Measurements from ENCODE around the gene PRMT2. TPM values are rescaled to one million over a fixed set of nuclear protein-coding genes. Genes with fewer than 3 reads are reported as not detected.
A peak's percentile ranks its signal among the peaks of the same experiment; 100 is the strongest.

The PRMT2 gene
- total RNA-seq, 1 donor from 2014 or later: 58.7 TPM

- intact Hi-C loops (cut with micrococcal nuclease): no loop called here
- H3K36me3 Mint-ChIP-seq (ENCODE audit: low read depth): peaks cover 19% of the 10 kb centered on the region
Measured at GRCh38 chr21:46636550-46637285, 1.2 kb downstream of the PRMT2 start.

DNA sequence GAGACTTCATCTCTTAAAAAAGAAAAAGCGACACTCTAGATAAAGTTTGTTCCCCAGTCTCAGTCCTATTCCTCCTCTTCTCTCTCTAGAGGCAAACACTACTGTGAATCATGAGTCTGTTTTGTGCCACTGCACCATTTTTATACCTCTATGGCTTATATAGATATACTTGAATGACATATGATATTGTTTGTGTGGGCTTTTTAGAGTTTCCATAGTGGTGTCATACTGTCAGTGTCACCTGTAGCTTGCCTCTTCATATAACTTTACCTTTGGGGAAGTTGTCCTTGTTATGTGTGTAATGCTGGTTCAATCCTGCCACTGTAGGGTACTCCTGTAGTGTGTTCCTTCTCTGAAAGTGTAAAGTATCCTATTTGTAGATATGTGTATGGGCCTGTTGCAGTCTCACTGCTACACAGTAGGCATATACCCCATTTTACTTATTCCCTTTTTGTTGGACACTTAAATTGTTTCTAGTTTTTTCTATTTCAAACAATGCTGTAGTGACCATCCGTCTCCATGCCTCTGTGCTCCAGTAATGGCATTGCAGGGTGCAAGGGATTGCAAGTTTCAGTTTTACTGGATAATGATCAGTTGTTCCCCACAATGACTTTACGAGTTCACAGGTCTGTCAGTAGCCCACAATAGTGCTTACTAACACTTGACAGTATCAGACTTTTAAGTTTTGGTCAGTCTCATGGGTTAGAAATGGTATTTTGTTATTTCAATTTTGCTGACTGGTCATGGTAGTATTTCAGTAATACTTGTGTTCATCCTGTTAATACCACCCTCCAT, 2.7 kb downstream of the PRMT2 start:
- Mint-ChIP-seq H3K4me3 (peak overlapping the region; percentile 59), H3K36me3 (ENCODE audit: low read depth) (peaks cover 22% of the 10 kb centered on the region), H3K27ac (peak overlapping the region; percentile 72), H3K9me3 (no peaks in the 10 kb centered on the region), H3K4me1 (ENCODE audit: low read depth) (peaks cover 58% of the 10 kb centered on the region), H3K27me3 (ENCODE audit: insufficient read depth) (peaks cover 2% of the 10 kb centered on the region)
- no peak for DNase-seq (ENCODE audit: low spot score)
- intact Hi-C loops (cut with micrococcal nuclease): no loop called here

More at GRCh38 chr21:46636550-46637285, 1.2 kb downstream of the PRMT2 start:
- no peak for DNase-seq (ENCODE audit: low spot score)
- Mint-ChIP-seq H3K27ac (peak overlapping the region; percentile 88), H3K4me1 (ENCODE audit: low read depth) (peaks cover 69% of the 10 kb centered on the region), H3K27me3 (ENCODE audit: insufficient read depth) (peaks cover 2% of the 10 kb centered on the region), H3K4me3 (peak overlapping the region; percentile 93), H3K9me3 (no peaks in the 10 kb centered on the region)

GRCh38 chr21:46639489-46640386, 4.3 kb downstream of the PRMT2 start:
- Mint-ChIP-seq H3K27ac (no peak overlapping the region), H3K36me3 (ENCODE audit: low read depth) (peaks cover 29% of the 10 kb centered on the region), H3K9me3 (no peaks in the 10 kb centered on the region), H3K4me1 (ENCODE audit: low read depth) (peaks cover 42% of the 10 kb centered on the region), H3K4me3 (peak overlapping the region; percentile 17), H3K27me3 (ENCODE audit: insufficient read depth) (peaks cover 2% of the 10 kb centered on the region)
- no peak for DNase-seq (ENCODE audit: low spot score)
- intact Hi-C loops (cut with micrococcal nuclease): no loop called here

DNA sequence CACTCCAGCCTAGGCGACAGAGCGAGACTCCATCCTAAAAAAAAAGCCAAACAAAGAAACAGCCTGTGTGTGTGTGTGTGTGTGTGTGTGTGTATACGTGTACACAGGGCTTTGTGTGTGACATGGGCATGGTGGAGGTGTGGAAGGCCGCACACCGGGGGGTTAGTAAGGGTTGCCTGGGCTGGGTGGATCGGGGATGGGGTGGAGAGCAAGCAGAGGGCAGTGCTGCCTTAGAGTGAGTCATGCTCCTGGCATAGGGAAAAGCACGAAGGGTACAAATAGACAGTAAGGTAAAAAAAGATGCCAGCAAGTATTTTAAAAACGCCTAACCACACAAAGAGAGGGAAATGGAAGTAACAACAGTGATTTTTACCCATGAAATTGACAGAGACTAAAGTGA, 6.2 kb downstream of the PRMT2 start:
- peaks cover 45% of the 10 kb centered on the region for H3K36me3 Mint-ChIP-seq (ENCODE audit: low read depth)
- intact Hi-C loops (cut with micrococcal nuclease): no loop called here
- no peaks in the 10 kb centered on the region for H3K9me3 Mint-ChIP-seq
- no peak for DNase-seq (ENCODE audit: low spot score)
- H3K27me3 Mint-ChIP-seq (ENCODE audit: insufficient read depth): no peaks in the 10 kb centered on the region
- no peak overlapping the region for H3K4me3 Mint-ChIP-seq
- H3K27ac Mint-ChIP-seq: no peak overlapping the region
- peaks cover 38% of the 10 kb centered on the region for H3K4me1 Mint-ChIP-seq (ENCODE audit: low read depth)

GRCh38 chr21:46643379-46644177, 8.1 kb downstream of the PRMT2 start:
- no peak overlapping the region for H3K4me3 Mint-ChIP-seq
- DNase-seq (ENCODE audit: low spot score): no peak
- H3K36me3 Mint-ChIP-seq (ENCODE audit: low read depth): peaks cover 57% of the 10 kb centered on the region
- no peak overlapping the region for H3K27ac Mint-ChIP-seq
- intact Hi-C loops (cut with micrococcal nuclease): no loop called here
- H3K27me3 Mint-ChIP-seq (ENCODE audit: insufficient read depth): no peaks in the 10 kb centered on the region
- H3K9me3 Mint-ChIP-seq: no peaks in the 10 kb centered on the region
- peaks cover 24% of the 10 kb centered on the region for H3K4me1 Mint-ChIP-seq (ENCODE audit: low read depth)

DNA sequence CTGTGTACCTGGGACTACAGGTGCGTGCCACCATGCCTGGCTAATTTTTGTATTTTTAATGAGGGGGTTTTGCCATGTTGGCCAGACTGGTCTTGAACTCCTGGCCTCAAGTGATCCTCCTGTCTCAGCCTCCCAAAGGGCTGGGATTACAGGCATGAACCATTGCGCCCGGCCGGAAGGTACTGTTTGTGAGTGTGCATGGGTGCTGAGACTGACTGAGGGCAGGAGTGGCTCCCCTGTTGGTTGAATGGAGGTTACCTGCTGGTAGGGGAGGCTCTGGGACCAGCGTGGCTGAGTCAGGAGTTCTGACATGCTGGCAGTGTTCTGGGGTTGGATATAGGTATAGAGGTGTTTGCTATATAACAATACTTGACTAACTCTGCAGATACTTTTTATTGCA, 10.4 kb downstream of the PRMT2 start:
- intact Hi-C loops (cut with micrococcal nuclease): no loop called here
- H3K27ac Mint-ChIP-seq: no peak overlapping the region
- no peaks in the 10 kb centered on the region for H3K27me3 Mint-ChIP-seq (ENCODE audit: insufficient read depth)
- H3K36me3 Mint-ChIP-seq (ENCODE audit: low read depth): peaks cover 69% of the 10 kb centered on the region
- no peaks in the 10 kb centered on the region for H3K9me3 Mint-ChIP-seq
- no peak for DNase-seq (ENCODE audit: low spot score)
- H3K4me3 Mint-ChIP-seq: no peak overlapping the region
- H3K4me1 Mint-ChIP-seq (ENCODE audit: low read depth): peaks cover 9% of the 10 kb centered on the region

- Mint-ChIP-seq H3K27me3 (ENCODE audit: insufficient read depth) (no peaks in the 10 kb centered on the region), H3K27ac (no peak overlapping the region), H3K4me3 (no peak overlapping the region), H3K9me3 (no peaks in the 10 kb centered on the region), H3K4me1 (ENCODE audit: low read depth) (peaks cover 9% of the 10 kb centered on the region), H3K36me3 (ENCODE audit: low read depth) (peaks cover 70% of the 10 kb centered on the region)
- intact Hi-C loops (cut with micrococcal nuclease): no loop called here
- DNase-seq (ENCODE audit: low spot score): no peak
Measured at GRCh38 chr21:46646541-46647154, 11.2 kb downstream of the PRMT2 start.

- H3K9me3 Mint-ChIP-seq: no peaks in the 10 kb centered on the region
- peaks cover 82% of the 10 kb centered on the region for H3K36me3 Mint-ChIP-seq (ENCODE audit: low read depth)
- no peak overlapping the region for H3K4me3 Mint-ChIP-seq
- peaks cover 9% of the 10 kb centered on the region for H3K4me1 Mint-ChIP-seq (ENCODE audit: low read depth)
- intact Hi-C loops (cut with micrococcal nuclease): no loop called here
- H3K27me3 Mint-ChIP-seq (ENCODE audit: insufficient read depth): no peaks in the 10 kb centered on the region
- DNase-seq (ENCODE audit: low spot score): no peak
- no peak overlapping the region for H3K27ac Mint-ChIP-seq
Measured at GRCh38 chr21:46648539-46648938, 13.1 kb downstream of the PRMT2 start.

- peaks cover 9% of the 10 kb centered on the region for H3K4me1 Mint-ChIP-seq (ENCODE audit: low read depth)
- H3K27me3 Mint-ChIP-seq (ENCODE audit: insufficient read depth): no peaks in the 10 kb centered on the region
- no peak overlapping the region for H3K4me3 Mint-ChIP-seq
- H3K9me3 Mint-ChIP-seq: peaks cover 8% of the 10 kb centered on the region
- no peak for DNase-seq (ENCODE audit: low spot score)
- H3K27ac Mint-ChIP-seq: no peak overlapping the region
- H3K36me3 Mint-ChIP-seq (ENCODE audit: low read depth): peaks cover 86% of the 10 kb centered on the region
- intact Hi-C loops (cut with micrococcal nuclease): no loop called here
Measured at GRCh38 chr21:46649356-46649755, 13.9 kb downstream of the PRMT2 start.

DNA sequence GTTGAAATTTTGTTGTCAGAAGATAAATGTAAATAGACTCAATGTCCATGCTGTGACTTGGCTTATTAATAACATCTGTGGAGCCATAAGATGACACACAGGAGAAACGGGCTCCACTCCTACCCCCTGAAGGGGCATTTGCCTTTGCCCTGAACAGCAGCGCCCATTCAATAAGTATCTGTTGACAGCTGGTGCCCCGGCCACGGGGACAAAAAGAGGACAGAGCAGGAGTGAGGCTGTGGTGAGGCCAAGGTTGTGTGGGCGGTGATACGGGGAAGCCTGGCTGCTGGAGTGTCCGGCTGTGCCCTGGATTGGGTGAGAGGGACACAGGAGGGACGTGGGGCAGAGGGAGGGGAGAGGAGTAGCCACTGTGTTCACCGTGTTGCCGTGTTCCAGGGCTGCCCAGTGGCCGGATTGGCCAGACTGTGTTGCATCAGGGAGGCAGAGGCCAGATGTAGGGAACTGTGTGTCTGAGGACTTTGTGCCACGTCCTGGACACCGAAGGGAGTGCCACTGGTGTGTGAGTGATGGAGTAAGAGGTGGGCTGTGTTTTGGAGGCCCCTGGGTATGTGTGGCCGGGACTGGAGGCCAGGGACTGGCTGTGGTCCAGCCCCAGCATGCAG, 15.1 kb downstream of the PRMT2 start:
- Mint-ChIP-seq H3K4me3 (no peak overlapping the region), H3K27ac (no peak overlapping the region), H3K27me3 (ENCODE audit: insufficient read depth) (no peaks in the 10 kb centered on the region), H3K4me1 (ENCODE audit: low read depth) (peaks cover 9% of the 10 kb centered on the region), H3K9me3 (peaks cover 19% of the 10 kb centered on the region), H3K36me3 (ENCODE audit: low read depth) (peaks cover 88% of the 10 kb centered on the region)
- DNase-seq (ENCODE audit: low spot score): no peak
- intact Hi-C loops (cut with micrococcal nuclease): no loop called here

GRCh38 chr21:46651121-46651520, 15.6 kb downstream of the PRMT2 start:
- intact Hi-C loops (cut with micrococcal nuclease): no loop called here
- no peak for DNase-seq (ENCODE audit: low spot score)
- Mint-ChIP-seq H3K27me3 (ENCODE audit: insufficient read depth) (no peaks in the 10 kb centered on the region), H3K9me3 (peaks cover 24% of the 10 kb centered on the region), H3K4me1 (ENCODE audit: low read depth) (peaks cover 8% of the 10 kb centered on the region), H3K27ac (no peak overlapping the region), H3K36me3 (ENCODE audit: low read depth) (peaks cover 88% of the 10 kb centered on the region), H3K4me3 (no peak overlapping the region)

Data from activated T-helper 1 cell treated with anti-CD3 and anti-CD28 coated beads, Interleukin-12 subunit alpha, Interleukin-12 subunit beta, Interleukin-2, Interleukin-4 antibody, amounts not matched to agents 30 ng/mL and 10 ng/mL and 1 ng/mL, durations not matched to agents 14 hours and 24 hours and 36 hours (primary cell).